ENCODE results near the gene UGGT2.

- TF ChIP-seq CTCF (IDR thresholded peaks at IDR 0.05; ENCODE audit: low read length) (no peak), EZH2 (IDR thresholded peaks at IDR 0.05; ENCODE audit: borderline replicate concordance, low read length) (no peak)
Observed at GRCh38 chr13:95809429-95809828, 243.8 kb downstream of the UGGT2 start.

Data from OCI-LY1 (cell line).